ENCODE results near the gene LZTS2.

The LZTS2 gene

DNA sequence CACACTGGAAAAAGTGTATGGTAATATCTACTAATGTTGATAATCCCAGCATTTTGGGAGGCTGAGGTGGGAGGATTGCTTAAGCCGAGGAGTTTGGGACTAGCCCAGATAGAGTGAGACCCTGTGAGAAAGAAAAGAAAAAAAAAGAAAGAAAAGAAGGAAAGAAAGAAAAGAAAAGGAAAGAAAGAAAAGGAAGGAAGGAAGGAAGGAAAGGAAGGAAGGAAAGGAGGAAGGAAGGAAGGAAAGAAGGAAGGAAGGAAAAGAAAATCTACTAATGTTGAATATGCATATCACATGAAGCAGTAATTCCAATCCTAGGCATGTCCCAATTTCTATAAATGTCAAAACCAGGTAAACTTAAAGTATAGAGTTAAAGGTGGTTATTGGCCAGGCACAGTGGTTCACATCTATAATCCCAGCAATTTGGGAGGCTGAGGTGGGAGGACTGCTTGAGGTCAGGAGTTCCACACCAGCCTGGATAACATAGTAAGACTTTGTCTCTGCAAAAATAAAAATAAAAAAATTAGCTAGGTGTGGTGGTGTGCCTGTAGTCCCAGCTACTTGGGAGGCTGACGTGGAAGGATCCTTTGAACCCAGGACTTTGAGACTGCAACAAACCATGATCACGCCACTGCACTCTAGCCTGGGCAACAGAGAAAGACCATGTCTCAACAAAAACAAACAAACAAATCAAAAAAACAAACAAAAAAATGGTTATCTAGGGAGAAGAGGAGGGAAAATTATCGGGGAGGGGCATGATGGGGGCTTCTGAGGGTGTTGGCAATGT lies 57.0 kb downstream of the LZTS2 start:
- DNase-seq: no peak
